Stimulated activated CD4-positive, alpha-beta T cell treated with anti-CD3 and anti-CD28 coated beads, Interleukin-15, amount 100 ng/mL, for 24 hours (primary cell): ENCODE results near the gene GOLGA6L22.
"Not testable (repeated sequence)": the region's sequence is repeated elsewhere in the genome, so short reads cannot be mapped to it uniquely, and the experiment has no call there.

Experiments
- DNase-seq: peaks from one replicate; pipeline ENCODE4 v3.0.0-alpha.2; 2020

GOLGA6L22 gene

GRCh38 chr15:22458603-22459002 lies at the start of gene GOLGA6L22:
Gene GOLGA6L22 (plus strand): TSS chr15:22458903. CDS start chr15:22458994, 91 bp downstream.
- DNase-seq = not testable (repeated sequence)

- DNase-seq = not testable (repeated sequence)
Observed at GRCh38 chr15:22417288-22417687, 41.4 kb upstream of the GOLGA6L22 start.

- not testable (repeated sequence) for DNase-seq
Observed at GRCh38 chr15:22417795-22418194, 40.9 kb upstream of the GOLGA6L22 start.

GRCh38 chr15:22418212-22418611 lies 40.5 kb upstream of the GOLGA6L22 start:
- not testable (repeated sequence) for DNase-seq

- DNase-seq = not testable (repeated sequence)
Observed at GRCh38 chr15:22418666-22419065, 40.0 kb upstream of the GOLGA6L22 start.

GRCh38 chr15:22420340-22420739 lies 38.4 kb upstream of the GOLGA6L22 start:
- DNase-seq = not testable (repeated sequence)

- DNase-seq = not testable (repeated sequence)
Observed at GRCh38 chr15:22429426-22429825, 29.3 kb upstream of the GOLGA6L22 start.

GRCh38 chr15:22431687-22432086 lies 27.0 kb upstream of the GOLGA6L22 start:
- not testable (repeated sequence) for DNase-seq

- DNase-seq = peak; percentile 35
Observed at GRCh38 chr15:22494490-22495113, 35.9 kb downstream of the GOLGA6L22 start.

GRCh38 chr15:22497200-22497599 lies 38.5 kb downstream of the GOLGA6L22 start:
- not testable (repeated sequence) for DNase-seq

GRCh38 chr15:22498220-22498925 lies 39.7 kb downstream of the GOLGA6L22 start:
- not testable (repeated sequence) for DNase-seq

GRCh38 chr15:22502272-22502671 lies 43.6 kb downstream of the GOLGA6L22 start:
- DNase-seq = not testable (repeated sequence)

GRCh38 chr15:22506959-22507358 lies 48.3 kb downstream of the GOLGA6L22 start:
- DNase-seq = not testable (repeated sequence)

GRCh38 chr15:22516140-22516539 lies 57.4 kb downstream of the GOLGA6L22 start:
- DNase-seq = not testable (repeated sequence)
